K562 (cell line): ENCODE measurements around the gene LRRC25. TPM values are rescaled to one million over a fixed set of nuclear protein-coding genes. Genes with fewer than 3 reads are reported as not detected.
A peak's percentile ranks its signal among the peaks of the same experiment; 100 is the strongest.

Experiments used
- AFF4 ChIP-seq: sonication (generic); formaldehyde crosslinking; IDR thresholded peaks from 2 replicates; pipeline ENCODE4 v1.8.0; 2023; ENCODE audit warnings: mild to moderate bottlenecking, missing genetic modification reagents
- CUX1 ChIP-seq: fragments of 200-800 bp; sonication (Bioruptor generic); IDR thresholded peaks from 2 replicates; pipeline ENCODE4 v1.6.1; 2016; ENCODE audit warnings: missing genetic modification characterization, missing compliant biosample characterization
- E2F6 ChIP-seq, 2 experiments: IDR thresholded peaks; 2 replicates each; pipeline ENCODE4 v1.6.1; 2011; ENCODE audit warnings: borderline replicate concordance in 1 of 2, control low read depth in 1 of 2, low read depth in 1 of 2, low read length in 1 of 2, mild to moderate bottlenecking in 1 of 2, mixed read lengths in 1 of 2, moderate library complexity in 1 of 2; ENCODE audit not compliant: insufficient read depth in 1 of 2, insufficient read length in 1 of 2, poor library complexity in 1 of 2, severe bottlenecking in 1 of 2; ENCODE audit errors: extremely low read depth in 1 of 2
- KLF16 ChIP-seq: IDR thresholded peaks from 2 replicates; pipeline ENCODE4 v1.6.1; 2016; ENCODE audit warnings: antibody characterized with exemption
- PML ChIP-seq: IDR thresholded peaks from 2 replicates; pipeline ENCODE4 v1.6.1; 2012; ENCODE audit warnings: low read length, inconsistent platforms
- POLR2AphosphoS5 ChIP-seq: IDR thresholded peaks from 2 replicates; pipeline ENCODE4 v1.6.1; 2011; ENCODE audit warnings: mild to moderate bottlenecking, low read depth, low read length, moderate library complexity; ENCODE audit not compliant: control insufficient read depth, insufficient read depth
- PTRF ChIP-seq: fragments of 450-650 bp; IDR thresholded peaks from 2 replicates; pipeline ENCODE4 v1.6.1; 2016; ENCODE audit warnings: mild to moderate bottlenecking, missing genetic modification characterization, missing compliant biosample characterization
- PTTG1 ChIP-seq: fragments of 450-650 bp; IDR thresholded peaks from 2 replicates; pipeline ENCODE4 v1.6.1; 2016; ENCODE audit warnings: low read depth, mild to moderate bottlenecking, missing genetic modification characterization, missing compliant biosample characterization
- SREBF2 ChIP-seq: sonication (generic); formaldehyde crosslinking; IDR thresholded peaks from 2 replicates; pipeline ENCODE4 v1.4.0; 2020; ENCODE audit warnings: mild to moderate bottlenecking, missing genetic modification reagents
- ZBED1 ChIP-seq: IDR thresholded peaks from 2 replicates; pipeline ENCODE4 v1.6.1; 2014
- ZNF184 ChIP-seq: sonication (generic); formaldehyde crosslinking; IDR thresholded peaks from 2 replicates; pipeline ENCODE4 v1.5.0; 2020; ENCODE audit warnings: missing genetic modification reagents
- ZNF280A ChIP-seq: fragments of 450-650 bp; IDR thresholded peaks from 2 replicates; pipeline ENCODE4 v1.6.1; 2018; ENCODE audit warnings: mild to moderate bottlenecking, low read depth; ENCODE audit not compliant: partially characterized antibody
- ZNF511 ChIP-seq: sonication (generic); formaldehyde crosslinking; IDR thresholded peaks from 2 replicates; pipeline ENCODE4 v1.8.0; 2022; ENCODE audit warnings: mild to moderate bottlenecking, missing genetic modification reagents
- ZNF589 ChIP-seq: fragments of 200-800 bp; sonication (Bioruptor generic); IDR thresholded peaks from 2 replicates; pipeline ENCODE4 v1.6.1; 2016; ENCODE audit warnings: low read depth, missing genetic modification characterization, missing compliant biosample characterization
- polyA plus RNA-seq, 8 experiments: library from polyadenylated mRNA; depleted of rRNA in 4 of 8; stranded (reverse) in 5 of 8; unstranded in 3 of 8; fragments of >200 nt; fragmentation: Nextera tagmentation in 2 of 8; fragmentation: Illumina TruSeq in 1 of 8; extraction: Ambion mirVana in 2 of 8; extraction: Trizol in 1 of 8; gene quantifications; 2 replicates each; pipeline versions ENCODE4 v1.2.1 to v1.2.3, GENCODE V29; 2011 to 2014; ENCODE audit warnings: inconsistent platforms in 1 of 8, missing spikeins in 1 of 8
- total RNA-seq, 7 experiments: library from RNA; depleted of rRNA in 6 of 7; stranded (reverse); fragments of >200 nt in 6 of 7; fragmentation: Illumina TruSeq in 2 of 7; extraction: Trizol in 2 of 7; gene quantifications; 2 replicates each; pipeline versions ENCODE4 v1.2.1 to v1.2.3, GENCODE V29; 2011 to 2021; ENCODE audit warnings: low replicate concordance in 1 of 7

The LRRC25 gene
- total and polyA plus RNA-seq, 9 of the 15 experiments (the other 6 are each of a cell fraction or from before 2014, with no cell fraction given): 0.07 to 0.36 (median 0.10) TPM; not detected in 3

- TF ChIP-seq ZNF280A (no peak), PML (no peak), SREBF2 (CRISPR knock-in tag) (no peak), PTRF (tag) (no peak), KLF16 (no peak), CUX1 (no peak), ZNF511 (CRISPR knock-in tag) (no peak; the same call in 1 of the 2 replicates), ZNF184 (CRISPR knock-in tag) (no peak), AFF4 (CRISPR knock-in tag) (no peak), ZBED1 (no peak), PTTG1 (no peak), ZNF589 (no peak), E2F6 (IDR thresholded peaks at IDR 0.05; ENCODE audit: borderline replicate concordance in 1 of 2, extremely low read depth in 1 of 2, insufficient read depth in 1 of 2, insufficient read length in 1 of 2, low read depth in 1 of 2, low read length in 1 of 2, poor library complexity in 1 of 2, severe bottlenecking in 1 of 2) (peak in 1 of 2 experiments; percentile 46), POLR2AphosphoS5 (0 out of 2 replicates have a peak, but pooled peaks have one; percentile 43)
Observed at GRCh38 chr19:18438331-18439024, 41.1 kb upstream of the LRRC25 start (continued).
